Activated CD8-positive, alpha-beta T cell treated with anti-CD3 and anti-CD28 coated beads for 36 hours (primary cell): Measurements from ENCODE around the gene DCLK2. TPM values are rescaled to one million over a fixed set of nuclear protein-coding genes. Genes with fewer than 3 reads are reported as not detected.

Experiments
- ATAC-seq: fragments of 200-7000 bp; cut with Tn5 transposase; one replicate; pipeline ENCODE4 v1.10.0; 2021; ENCODE audit warnings: mild to moderate bottlenecking, moderate library complexity
- CTCF ChIA-PET: fragments of 350-600 bp; sonication (Branson Sonifier 250); formaldehyde crosslinking; loops from one replicate; lab custom pipeline; 2021; ENCODE audit warnings: antibody characterized with exemption; lab: Charles Lee
- POLR2A ChIA-PET: fragments of 350-600 bp; sonication (Branson Sonifier 250); formaldehyde crosslinking; loops from one replicate; lab custom pipeline; 2021; ENCODE audit warnings: antibody characterized with exemption; lab: Charles Lee
- DNase-seq: peaks from one replicate; pipeline ENCODE4 v3.0.0-alpha.2; 2020
- H3K27ac Mint-ChIP-seq: one replicate; pipeline ENCODE4 v1.8.0; 2021; ENCODE audit warnings: mild to moderate bottlenecking, mixed read lengths
- H3K27me3 Mint-ChIP-seq: one replicate; pipeline ENCODE4 v1.8.0; 2021; ENCODE audit warnings: mixed read lengths
- H3K36me3 Mint-ChIP-seq: one replicate; pipeline ENCODE4 v1.8.0; 2021; ENCODE audit warnings: low read depth, mixed read lengths
- H3K4me1 Mint-ChIP-seq: one replicate; pipeline ENCODE4 v1.8.0; 2021; ENCODE audit warnings: low read depth, mixed read lengths
- H3K4me3 Mint-ChIP-seq: one replicate; pipeline ENCODE4 v1.8.0; 2021; ENCODE audit warnings: mild to moderate bottlenecking, moderate library complexity, mixed read lengths
- H3K9me3 Mint-ChIP-seq: one replicate; pipeline ENCODE4 v1.8.0; 2021; ENCODE audit warnings: mixed read lengths
- intact Hi-C: fragments of 100-400 bp; cut with micrococcal nuclease; formaldehyde crosslinking; loops from one replicate; pipeline ENCODE4 v1.10.0; 2022
- total RNA-seq, 2 experiments: library from RNA; stranded (reverse); gene quantifications; one replicate each; pipeline ENCODE4 v1.2.3, GENCODE V29; 2021
- TF ChIP-seq, protein P1 (sequence below): fragments of 200-600 bp; IDR thresholded peaks from one replicate; pipeline ENCODE4 v1.8.0; 2022; ENCODE audit warnings: antibody characterized with exemption, mild to moderate bottlenecking

DCLK2 gene
- total RNA-seq, 2 experiments from 2014 or later = not detected

DNA sequence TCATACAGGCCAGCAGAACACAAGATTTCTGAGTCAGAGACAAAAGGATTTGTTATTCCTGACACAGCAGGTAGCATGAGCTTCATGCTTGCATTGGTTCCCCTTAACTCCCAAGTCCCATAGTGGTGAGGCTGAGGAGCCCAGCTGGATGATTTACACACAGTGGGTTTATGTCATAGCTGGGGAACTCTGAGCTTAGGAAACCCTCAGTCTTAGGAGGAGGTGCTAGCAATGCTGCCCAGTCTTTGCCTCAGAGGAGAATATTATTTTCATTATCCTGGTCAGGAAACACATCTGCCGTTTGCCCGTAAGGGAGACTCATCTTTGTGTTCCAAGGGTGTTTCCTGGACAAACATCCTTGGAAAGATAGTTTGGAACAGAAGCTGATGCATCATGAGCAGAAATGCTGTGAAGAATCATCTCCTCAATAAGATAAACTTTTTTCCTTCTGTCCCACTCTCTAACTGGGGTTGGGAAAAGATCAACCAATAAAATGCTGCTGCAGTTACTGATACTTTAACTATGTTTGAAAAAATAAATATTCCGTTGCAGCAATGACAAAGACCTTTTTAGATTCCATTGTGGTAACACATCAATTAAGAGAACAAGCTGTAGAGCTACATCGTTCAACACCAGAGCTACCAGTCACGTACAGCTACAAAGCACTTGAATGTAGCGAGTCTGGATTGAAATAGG, 146.8 kb downstream of the DCLK2 start:
- Mint-ChIP-seq H3K36me3 (no peaks in the 10 kb centered on the region), H3K27ac (no peak overlapping the region), H3K27me3 (peaks cover 2% of the 10 kb centered on the region), H3K4me3 (no peak overlapping the region), H3K4me1 (no peaks in the 10 kb centered on the region), H3K9me3 (no peaks in the 10 kb centered on the region)
- ATAC-seq (no peak), DNase-seq (no peak)
- intact Hi-C loops = no loop called here
- POLR2A ChIA-PET = no interaction called here
- CTCF ChIA-PET = interaction anchor here (0.7 to 1.2 kb wide), 2 partner anchors 18 to 215 kb away, joined by 4 to 7 read pairs; no protein-coding TSS in a partner anchor
- TF ChIP-seq, protein P1, sequence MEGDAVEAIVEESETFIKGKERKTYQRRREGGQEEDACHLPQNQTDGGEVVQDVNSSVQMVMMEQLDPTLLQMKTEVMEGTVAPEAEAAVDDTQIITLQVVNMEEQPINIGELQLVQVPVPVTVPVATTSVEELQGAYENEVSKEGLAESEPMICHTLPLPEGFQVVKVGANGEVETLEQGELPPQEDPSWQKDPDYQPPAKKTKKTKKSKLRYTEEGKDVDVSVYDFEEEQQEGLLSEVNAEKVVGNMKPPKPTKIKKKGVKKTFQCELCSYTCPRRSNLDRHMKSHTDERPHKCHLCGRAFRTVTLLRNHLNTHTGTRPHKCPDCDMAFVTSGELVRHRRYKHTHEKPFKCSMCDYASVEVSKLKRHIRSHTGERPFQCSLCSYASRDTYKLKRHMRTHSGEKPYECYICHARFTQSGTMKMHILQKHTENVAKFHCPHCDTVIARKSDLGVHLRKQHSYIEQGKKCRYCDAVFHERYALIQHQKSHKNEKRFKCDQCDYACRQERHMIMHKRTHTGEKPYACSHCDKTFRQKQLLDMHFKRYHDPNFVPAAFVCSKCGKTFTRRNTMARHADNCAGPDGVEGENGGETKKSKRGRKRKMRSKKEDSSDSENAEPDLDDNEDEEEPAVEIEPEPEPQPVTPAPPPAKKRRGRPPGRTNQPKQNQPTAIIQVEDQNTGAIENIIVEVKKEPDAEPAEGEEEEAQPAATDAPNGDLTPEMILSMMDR = no peak

DNA sequence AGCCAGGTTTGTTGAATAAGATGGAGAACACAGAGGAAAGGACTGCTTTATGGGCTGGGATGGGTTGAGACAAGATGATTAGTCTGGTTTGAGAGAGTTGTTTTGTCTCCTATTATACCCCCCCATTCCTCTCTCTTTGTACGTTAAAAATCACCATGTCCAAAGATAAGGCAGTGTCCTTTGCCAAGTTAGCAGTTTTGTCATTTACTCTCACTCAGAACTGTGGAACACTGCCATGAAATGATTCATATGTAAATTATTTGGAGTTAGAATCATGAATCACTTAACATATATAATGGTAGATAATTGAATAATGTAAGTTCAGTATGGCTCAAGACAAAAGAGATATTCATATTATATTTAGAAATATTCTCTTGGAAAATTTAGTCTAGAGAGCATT, 151.3 kb downstream of the DCLK2 start:
- DNase-seq (no peak), ATAC-seq (no peak)
- H3K27me3 Mint-ChIP-seq = peaks cover 2% of the 10 kb centered on the region
- intact Hi-C loops = no loop called here
- ChIA-PET CTCF (no interaction called here), POLR2A (no interaction called here)
- no peak overlapping the region for H3K4me3 Mint-ChIP-seq
- no peaks in the 10 kb centered on the region for H3K4me1 Mint-ChIP-seq
- TF ChIP-seq, protein P1 = no peak
- no peak overlapping the region for H3K27ac Mint-ChIP-seq
- no peaks in the 10 kb centered on the region for H3K36me3 Mint-ChIP-seq
- H3K9me3 Mint-ChIP-seq = no peaks in the 10 kb centered on the region

DNA sequence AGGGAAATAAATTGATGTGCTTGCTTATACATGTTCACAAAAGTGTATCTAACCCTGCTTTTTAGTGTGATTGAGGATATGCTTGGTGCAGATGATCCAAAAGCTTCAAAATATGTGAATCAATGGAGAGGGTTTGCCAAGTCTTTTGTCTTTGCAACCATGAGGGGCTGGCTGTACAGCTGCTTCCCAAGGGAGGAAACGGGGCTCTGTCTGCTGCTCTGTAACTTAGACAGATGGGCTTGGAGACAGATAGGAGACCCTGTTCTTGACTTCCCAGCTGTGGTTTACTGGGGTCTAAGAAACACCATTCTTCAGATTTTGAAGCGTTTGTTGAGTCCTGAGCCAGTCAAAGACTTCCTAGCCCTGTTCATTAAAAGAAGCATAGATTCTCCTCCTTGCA, 152.3 kb downstream of the DCLK2 start:
- H3K4me3 Mint-ChIP-seq = no peak overlapping the region
- intact Hi-C loops = no loop called here
- no peaks in the 10 kb centered on the region for H3K9me3 Mint-ChIP-seq
- TF ChIP-seq, protein P1 = no peak
- H3K27me3 Mint-ChIP-seq = peaks cover 2% of the 10 kb centered on the region
- POLR2A ChIA-PET = no interaction called here
- no peaks in the 10 kb centered on the region for H3K4me1 Mint-ChIP-seq
- H3K36me3 Mint-ChIP-seq = no peaks in the 10 kb centered on the region
- DNase-seq (no peak), ATAC-seq (no peak)
- CTCF ChIA-PET = interaction anchor here (1.2 to 2.5 kb wide), 2 partner anchors 12 to 249 kb away, joined by 3 to 10 read pairs; no protein-coding TSS in a partner anchor
- H3K27ac Mint-ChIP-seq = no peak overlapping the region

DNA sequence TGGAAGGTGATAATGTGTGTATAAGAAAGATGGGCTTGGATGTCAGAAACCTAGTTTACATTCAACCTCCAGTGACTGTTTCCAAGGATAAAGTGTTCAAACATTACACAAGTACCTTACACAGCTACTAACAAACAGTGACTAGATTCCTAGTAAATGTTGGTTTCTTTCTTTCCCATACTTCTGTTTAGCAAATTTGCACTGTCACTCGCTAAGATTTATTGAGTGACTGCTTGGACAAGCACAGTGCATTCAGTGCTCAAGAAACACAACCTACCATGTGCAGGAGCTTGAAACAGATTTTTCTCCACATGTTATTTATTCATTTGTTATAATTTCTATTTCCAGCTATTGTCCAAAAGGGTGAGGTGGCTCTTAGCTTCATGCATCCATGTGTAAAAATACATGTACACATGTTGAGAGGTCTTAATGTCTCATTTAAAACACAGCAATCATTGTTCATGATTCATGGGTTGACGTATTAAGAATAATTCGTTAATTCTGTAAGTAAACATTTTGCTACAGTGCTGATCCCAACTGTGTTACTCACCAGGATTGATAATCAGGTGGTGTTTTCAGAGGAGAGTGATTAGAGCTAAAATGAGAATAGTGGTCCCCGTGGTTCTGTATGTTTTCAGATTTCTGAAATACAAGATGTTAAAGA, 153.0 kb downstream of the DCLK2 start:
- intact Hi-C loops = no loop called here
- Mint-ChIP-seq H3K27me3 (peaks cover 4% of the 10 kb centered on the region), H3K27ac (no peak overlapping the region), H3K4me1 (no peaks in the 10 kb centered on the region), H3K9me3 (no peaks in the 10 kb centered on the region), H3K4me3 (no peak overlapping the region), H3K36me3 (no peaks in the 10 kb centered on the region)
- no peak for DNase-seq
- no peak for ATAC-seq
- POLR2A ChIA-PET = interaction anchor here (0.7 to 0.9 kb wide), 2 partner anchors 10 to 12 kb away, joined by 3 read pairs; no protein-coding TSS in a partner anchor
- TF ChIP-seq, protein P1 = no peak
- CTCF ChIA-PET = interaction anchor here (1.2 to 2.5 kb wide), 2 partner anchors 11 to 250 kb away, joined by 3 to 10 read pairs; no protein-coding TSS in a partner anchor

DNA sequence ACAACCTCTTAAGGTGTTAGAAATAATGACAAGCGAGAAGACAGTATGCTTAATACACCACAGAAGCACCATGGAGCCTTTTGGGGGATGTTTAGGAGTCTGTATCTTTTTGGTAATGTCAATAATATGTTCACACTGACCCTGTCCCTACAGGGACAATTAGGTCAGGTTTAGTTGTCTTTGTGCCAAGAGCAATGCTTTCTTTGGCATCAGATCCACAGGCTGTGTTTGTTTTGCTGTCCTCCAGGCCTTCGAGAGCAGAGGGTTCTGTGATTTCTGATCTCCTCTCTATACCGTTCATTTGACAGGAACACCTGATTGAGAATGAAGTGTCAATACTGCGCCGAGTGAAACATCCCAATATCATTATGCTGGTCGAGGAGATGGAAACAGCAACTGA, 153.8 kb downstream of the DCLK2 start:
- DNase-seq = no peak
- intact Hi-C loops = no loop called here
- Mint-ChIP-seq H3K4me1 (no peaks in the 10 kb centered on the region), H3K27me3 (peaks cover 4% of the 10 kb centered on the region), H3K4me3 (no peak overlapping the region), H3K9me3 (no peaks in the 10 kb centered on the region), H3K36me3 (no peaks in the 10 kb centered on the region), H3K27ac (no peak overlapping the region)
- ATAC-seq = no peak
- POLR2A ChIA-PET = no interaction called here
- CTCF ChIA-PET = interaction anchor here (2.5 kb wide), 1 partner anchor 11 kb away, joined by 10 read pairs; no protein-coding TSS in a partner anchor
- TF ChIP-seq, protein P1 = no peak
